ENCODE results near the gene FLAD1.

- TF ChIP-seq POLR2A (IDR thresholded peaks at IDR 0.05; ENCODE audit: low read depth, low read length) (no peak), CTCF (conservative IDR thresholded peaks at IDR 0.05; ENCODE audit: low read depth, low read length) (peak; percentile 100; the same call in 1 of the 2 replicates), RFX5 (IDR thresholded peaks at IDR 0.05; ENCODE audit: low read depth, low read length) (peak; percentile 4; the same call in 1 of the 2 replicates), MXI1 (IDR thresholded peaks at IDR 0.05; ENCODE audit: borderline replicate concordance, low read depth, low read length) (peak; percentile 73; the same call in 1 of the 2 replicates), MAZ (IDR thresholded peaks at IDR 0.05; ENCODE audit: borderline replicate concordance, low read depth, low read length) (peak; percentile 86), RAD21 (IDR thresholded peaks at IDR 0.05; ENCODE audit: low read length) (peak; percentile 83)
These were observed 34.1 kb downstream of the FLAD1 start for GRCh38 chr1:155017041-155017945.
